ENCODE data around the gene PRR33. TPM values are rescaled to one million over a fixed set of nuclear protein-coding genes. Genes with fewer than 3 reads are reported as not detected.

Gene PRR33
- total and polyA plus RNA-seq, 10 of the 15 experiments (the other 5 are each of a cell fraction or from before 2014, with no cell fraction given): 0.02 to 1.0 (median 0.38) TPM; not detected in 6

DNA sequence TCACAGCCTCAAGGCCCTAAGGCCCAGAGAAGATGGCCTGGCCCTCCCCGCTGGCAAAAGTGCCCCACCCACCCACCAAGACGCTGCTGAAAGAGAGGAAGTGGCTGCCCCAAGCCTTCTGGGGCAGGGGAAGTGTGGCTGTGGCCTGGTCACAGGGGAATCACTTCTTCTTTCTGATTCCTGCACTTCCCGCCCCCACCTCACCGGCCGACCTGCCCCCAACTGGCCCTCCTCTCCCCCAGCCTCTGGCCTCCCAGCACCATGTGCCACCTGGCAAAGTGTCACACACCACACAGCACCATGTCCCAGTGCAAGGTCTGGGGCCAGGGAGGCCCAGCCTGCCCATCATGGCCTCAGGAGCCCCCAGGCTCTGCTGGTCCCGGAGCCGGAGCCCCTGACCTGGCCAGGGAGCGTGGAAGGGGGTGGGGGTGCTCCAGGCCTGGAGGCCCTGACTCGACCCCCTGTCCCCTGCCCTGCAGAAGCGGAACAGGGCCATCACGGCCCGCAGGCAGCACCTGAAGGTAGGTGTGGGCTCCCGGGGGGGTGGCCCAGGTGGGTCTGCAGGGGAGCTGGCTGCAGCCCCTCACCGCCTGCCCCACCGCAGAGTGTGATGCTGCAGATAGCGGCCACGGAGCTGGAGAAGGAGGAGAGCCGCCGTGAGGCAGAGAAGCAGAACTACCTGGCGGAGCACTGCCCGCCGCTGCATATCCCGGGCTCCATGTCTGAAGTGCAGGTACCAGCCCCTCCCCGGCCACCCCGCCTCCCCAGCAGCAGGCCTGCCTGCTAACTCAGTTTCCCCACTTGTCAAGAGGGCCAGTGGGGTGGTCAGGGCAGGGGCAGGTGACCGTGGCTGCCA lies 51.5 kb downstream of the PRR33 start (continued):
- TF ChIP-seq TARDBP (IDR thresholded peaks at IDR 0.05; ENCODE audit: borderline replicate concordance) (no peak), MYC (IDR thresholded peaks at IDR 0.05; ENCODE audit: insufficient read depth, insufficient read length, insufficient replicate concordance, low read length, severe bottlenecking) (no peak), CREB1 (IDR thresholded peaks at IDR 0.05; ENCODE audit: low read depth) (no peak; the same call in 1 of the 2 replicates), WRNIP1 (IDR thresholded peaks at IDR 0.05; ENCODE audit: borderline replicate concordance, low read depth, low read length) (no peak), CHD1 (IDR thresholded peaks at IDR 0.05; ENCODE audit: low read depth, low read length) (no peak), HDGF (IDR thresholded peaks at IDR 0.05) (no peak), GATAD2B (conservative IDR thresholded peaks at IDR 0.05; ENCODE audit: low read depth) (no peak), FOXK2 (IDR thresholded peaks at IDR 0.05) (no peak), RBBP5 (conservative IDR thresholded peaks at IDR 0.05) (no peak), ZNF622 (IDR thresholded peaks at IDR 0.05) (no peak), SMARCA5 (IDR thresholded peaks at IDR 0.05) (no peak), SREBF1 (IDR thresholded peaks at IDR 0.05; ENCODE audit: low read length) (no peak), ZNF24 (IDR thresholded peaks at IDR 0.05) (peak; percentile 46; the same call in 1 of the 2 replicates), RB1 (IDR thresholded peaks at IDR 0.05; ENCODE audit: borderline replicate concordance) (no peak), NFIC (IDR thresholded peaks at IDR 0.05; ENCODE audit: low read depth, low read length) (no peak), RFX5 (IDR thresholded peaks at IDR 0.05; ENCODE audit: low read depth, low read length) (no peak), RELA (IDR thresholded peaks at IDR 0.05; ENCODE audit: borderline replicate concordance, partially characterized antibody) (no peak), KLF5 (IDR thresholded peaks at IDR 0.05; ENCODE audit: partially characterized antibody) (no peak), BHLHE40 (IDR thresholded peaks at IDR 0.05; ENCODE audit: borderline replicate concordance in 1 of 2, low read depth in 2 of 2, low read length in 1 of 2) (peak; percentile 18 to 43; a peak in 1 of 4 replicates), SMAD1 (IDR thresholded peaks at IDR 0.05; ENCODE audit: low read depth, partially characterized antibody) (no peak)
- TF ChIP-seq, protein P1, sequence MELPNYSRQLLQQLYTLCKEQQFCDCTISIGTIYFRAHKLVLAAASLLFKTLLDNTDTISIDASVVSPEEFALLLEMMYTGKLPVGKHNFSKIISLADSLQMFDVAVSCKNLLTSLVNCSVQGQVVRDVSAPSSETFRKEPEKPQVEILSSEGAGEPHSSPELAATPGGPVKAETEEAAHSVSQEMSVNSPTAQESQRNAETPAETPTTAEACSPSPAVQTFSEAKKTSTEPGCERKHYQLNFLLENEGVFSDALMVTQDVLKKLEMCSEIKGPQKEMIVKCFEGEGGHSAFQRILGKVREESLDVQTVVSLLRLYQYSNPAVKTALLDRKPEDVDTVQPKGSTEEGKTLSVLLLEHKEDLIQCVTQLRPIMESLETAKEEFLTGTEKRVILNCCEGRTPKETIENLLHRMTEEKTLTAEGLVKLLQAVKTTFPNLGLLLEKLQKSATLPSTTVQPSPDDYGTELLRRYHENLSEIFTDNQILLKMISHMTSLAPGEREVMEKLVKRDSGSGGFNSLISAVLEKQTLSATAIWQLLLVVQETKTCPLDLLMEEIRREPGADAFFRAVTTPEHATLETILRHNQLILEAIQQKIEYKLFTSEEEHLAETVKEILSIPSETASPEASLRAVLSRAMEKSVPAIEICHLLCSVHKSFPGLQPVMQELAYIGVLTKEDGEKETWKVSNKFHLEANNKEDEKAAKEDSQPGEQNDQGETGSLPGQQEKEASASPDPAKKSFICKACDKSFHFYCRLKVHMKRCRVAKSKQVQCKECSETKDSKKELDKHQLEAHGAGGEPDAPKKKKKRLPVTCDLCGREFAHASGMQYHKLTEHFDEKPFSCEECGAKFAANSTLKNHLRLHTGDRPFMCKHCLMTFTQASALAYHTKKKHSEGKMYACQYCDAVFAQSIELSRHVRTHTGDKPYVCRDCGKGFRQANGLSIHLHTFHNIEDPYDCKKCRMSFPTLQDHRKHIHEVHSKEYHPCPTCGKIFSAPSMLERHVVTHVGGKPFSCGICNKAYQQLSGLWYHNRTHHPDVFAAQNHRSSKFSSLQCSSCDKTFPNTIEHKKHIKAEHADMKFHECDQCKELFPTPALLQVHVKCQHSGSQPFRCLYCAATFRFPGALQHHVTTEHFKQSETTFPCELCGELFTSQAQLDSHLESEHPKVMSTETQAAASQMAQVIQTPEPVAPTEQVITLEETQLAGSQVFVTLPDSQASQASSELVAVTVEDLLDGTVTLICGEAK (IDR thresholded peaks at IDR 0.05; ENCODE audit: borderline replicate concordance): no peak
- TF ChIP-seq, protein P2, sequence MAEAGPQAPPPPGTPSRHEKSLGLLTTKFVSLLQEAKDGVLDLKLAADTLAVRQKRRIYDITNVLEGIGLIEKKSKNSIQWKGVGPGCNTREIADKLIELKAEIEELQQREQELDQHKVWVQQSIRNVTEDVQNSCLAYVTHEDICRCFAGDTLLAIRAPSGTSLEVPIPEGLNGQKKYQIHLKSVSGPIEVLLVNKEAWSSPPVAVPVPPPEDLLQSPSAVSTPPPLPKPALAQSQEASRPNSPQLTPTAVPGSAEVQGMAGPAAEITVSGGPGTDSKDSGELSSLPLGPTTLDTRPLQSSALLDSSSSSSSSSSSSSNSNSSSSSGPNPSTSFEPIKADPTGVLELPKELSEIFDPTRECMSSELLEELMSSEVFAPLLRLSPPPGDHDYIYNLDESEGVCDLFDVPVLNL (IDR thresholded peaks at IDR 0.05; ENCODE audit: low read depth, low read length): no peak
- TF ChIP-seq, protein P3, sequence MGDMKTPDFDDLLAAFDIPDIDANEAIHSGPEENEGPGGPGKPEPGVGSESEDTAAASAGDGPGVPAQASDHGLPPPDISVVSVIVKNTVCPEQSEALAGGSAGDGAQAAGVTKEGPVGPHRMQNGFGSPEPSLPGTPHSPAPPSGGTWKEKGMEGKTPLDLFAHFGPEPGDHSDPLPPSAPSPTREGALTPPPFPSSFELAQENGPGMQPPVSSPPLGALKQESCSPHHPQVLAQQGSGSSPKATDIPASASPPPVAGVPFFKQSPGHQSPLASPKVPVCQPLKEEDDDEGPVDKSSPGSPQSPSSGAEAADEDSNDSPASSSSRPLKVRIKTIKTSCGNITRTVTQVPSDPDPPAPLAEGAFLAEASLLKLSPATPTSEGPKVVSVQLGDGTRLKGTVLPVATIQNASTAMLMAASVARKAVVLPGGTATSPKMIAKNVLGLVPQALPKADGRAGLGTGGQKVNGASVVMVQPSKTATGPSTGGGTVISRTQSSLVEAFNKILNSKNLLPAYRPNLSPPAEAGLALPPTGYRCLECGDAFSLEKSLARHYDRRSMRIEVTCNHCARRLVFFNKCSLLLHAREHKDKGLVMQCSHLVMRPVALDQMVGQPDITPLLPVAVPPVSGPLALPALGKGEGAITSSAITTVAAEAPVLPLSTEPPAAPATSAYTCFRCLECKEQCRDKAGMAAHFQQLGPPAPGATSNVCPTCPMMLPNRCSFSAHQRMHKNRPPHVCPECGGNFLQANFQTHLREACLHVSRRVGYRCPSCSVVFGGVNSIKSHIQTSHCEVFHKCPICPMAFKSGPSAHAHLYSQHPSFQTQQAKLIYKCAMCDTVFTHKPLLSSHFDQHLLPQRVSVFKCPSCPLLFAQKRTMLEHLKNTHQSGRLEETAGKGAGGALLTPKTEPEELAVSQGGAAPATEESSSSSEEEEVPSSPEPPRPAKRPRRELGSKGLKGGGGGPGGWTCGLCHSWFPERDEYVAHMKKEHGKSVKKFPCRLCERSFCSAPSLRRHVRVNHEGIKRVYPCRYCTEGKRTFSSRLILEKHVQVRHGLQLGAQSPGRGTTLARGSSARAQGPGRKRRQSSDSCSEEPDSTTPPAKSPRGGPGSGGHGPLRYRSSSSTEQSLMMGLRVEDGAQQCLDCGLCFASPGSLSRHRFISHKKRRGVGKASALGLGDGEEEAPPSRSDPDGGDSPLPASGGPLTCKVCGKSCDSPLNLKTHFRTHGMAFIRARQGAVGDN (IDR thresholded peaks at IDR 0.05): no peak
